Transverse colon (tissue), 4 donors: ENCODE data around the gene CEP76. TPM values are rescaled to one million over a fixed set of nuclear protein-coding genes. Genes with fewer than 3 reads are reported as not detected.

ENCODE experiments used
- DNase-seq: peaks from one replicate; pipeline ENCODE4 v3.0.0-alpha.2; 2019
- H3K27ac ChIP-seq, 4 donors: fragments of 200-600 bp; sonication (generic); 2 replicates each; pipeline ENCODE4 v1.5.1; 2016 to 2018; ENCODE audit warnings: inconsistent platforms in 4 of 4
- H3K27me3 ChIP-seq: fragments of 200-600 bp; sonication (generic); 2 replicates; pipeline ENCODE4 v1.5.1; 2017; ENCODE audit warnings: inconsistent platforms
- H3K36me3 ChIP-seq, 4 donors: fragments of 200-600 bp; sonication (generic); 2 replicates each; pipeline ENCODE4 v1.5.1; 2017 to 2019; ENCODE audit warnings: inconsistent platforms in 4 of 4
- H3K4me1 ChIP-seq, 4 donors: fragments of 200-600 bp; sonication (generic); 2 replicates each; pipeline ENCODE4 v1.5.1; 2017 to 2020; ENCODE audit warnings: inconsistent platforms in 4 of 4
- H3K4me3 ChIP-seq, 4 donors: fragments of 200-600 bp; sonication (generic); 1 replicate in 1 of 4; 2 replicates in 3 of 4; pipeline versions ENCODE4 v1.5.1 to v1.6.1; 2017 to 2019; ENCODE audit warnings: inconsistent platforms in 4 of 4
- H3K9me3 ChIP-seq, 2 donors: fragments of 200-600 bp; sonication (generic); 2 replicates each; pipeline ENCODE4 v1.5.1; 2017 to 2019; ENCODE audit warnings: inconsistent platforms in 2 of 2
- EP300 ChIP-seq: sonication (generic); formaldehyde crosslinking; IDR thresholded peaks from one replicate; pipeline ENCODE4 v1.6.1; 2017; ENCODE audit warnings: antibody characterized with exemption, low read depth
- POLR2A ChIP-seq: fragments of 450-650 bp; IDR thresholded peaks from one replicate; pipeline ENCODE4 v1.6.1; 2016; ENCODE audit warnings: antibody characterized with exemption, mild to moderate bottlenecking, moderate library complexity
- POLR2AphosphoS5 ChIP-seq, 3 donors: sonication (generic); formaldehyde crosslinking; IDR thresholded peaks; one replicate each; pipeline ENCODE4 v1.6.1; 2016; ENCODE audit warnings: antibody characterized with exemption in 3 of 3
- WGBS, 2 donors: methylation state at CpG; one replicate each; pipeline ENCODE4 v1.1.5; 2018; ENCODE audit warnings: low coverage in 1 of 2; 5-methylcytosine and 5-hydroxymethylcytosine counted together
- in situ Hi-C, 4 donors: fragments of 200-750 bp; cut with MboI; loops; one replicate each; pipeline versions ENCODE4 v1.15.0 to v1.15.1; 2017; ENCODE audit warnings: low sequenced_read_pairs in 3 of 4, low pct_ligation_motif_present in 1 of 4, low pct_unique_long_range_greater_than_20kb in 1 of 4
- intact Hi-C: fragments of 100-400 bp; cut with DNase I; formaldehyde crosslinking; loops from one replicate; pipeline ENCODE4 v1.15.1; 2023; ENCODE audit warnings: low total_unique reads
- total RNA-seq, 4 donors: library from RNA; depleted of rRNA; stranded (reverse); fragments of >200 nt; gene quantifications; one replicate each; pipeline ENCODE4 v1.1.0, GENCODE V29; 2016
- TF ChIP-seq, protein P1 (sequence below), 5 experiments: fragments of 200-600 bp in 3 of 5; fragments of 450-650 bp in 2 of 5; sonication (generic) in 3 of 5; IDR thresholded peaks; 1 replicate in 2 of 5; 2 replicates in 3 of 5; pipeline ENCODE4 v1.5.1; 2016 to 2017; ENCODE audit warnings: antibody characterized with exemption in 5 of 5, inconsistent platforms in 3 of 5, mild to moderate bottlenecking in 2 of 5, moderate library complexity in 1 of 5

Gene CEP76
- total RNA-seq, 4 donors from 2014 or later = 7.6 to 23.7 (median 9.0) TPM

DNA sequence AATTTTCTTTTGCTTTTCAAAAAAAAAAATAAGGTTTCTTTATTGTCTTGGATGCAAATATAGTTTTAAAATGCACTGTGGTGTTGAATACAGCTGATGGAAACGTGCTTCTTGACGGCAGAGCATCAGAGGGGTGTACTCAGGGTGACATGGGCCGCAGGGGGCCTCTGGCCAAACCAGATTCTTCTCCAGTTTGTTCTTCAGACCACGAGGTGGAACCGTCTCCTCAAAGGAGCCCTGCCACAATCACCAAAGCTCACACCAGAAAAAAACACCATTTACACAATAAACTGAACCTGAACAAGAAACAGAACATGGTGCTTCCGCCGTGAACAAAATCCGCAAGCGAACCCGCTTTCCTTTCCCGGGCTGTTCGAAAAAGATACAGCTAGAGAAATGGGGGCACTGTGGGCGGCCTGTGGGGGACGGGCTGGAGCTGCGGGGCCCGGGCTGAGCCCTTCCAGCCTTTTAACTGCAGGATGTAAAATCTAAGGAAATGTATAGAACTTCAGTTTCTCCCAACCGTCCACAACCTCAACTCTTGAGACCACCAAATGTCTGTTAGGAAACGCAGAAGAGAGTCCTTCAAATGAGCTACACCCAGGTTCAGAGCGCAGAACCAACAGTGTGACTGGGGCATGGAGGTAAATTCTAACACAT, 34.9 kb upstream of the CEP76 start:
- Histone ChIP-seq H3K9me3 (no peaks in the 10 kb centered on the region), H3K27ac (no peak overlapping the region), H3K27me3 (no peaks in the 10 kb centered on the region), H3K36me3 (no peaks in the 10 kb centered on the region), H3K4me3 (no peak overlapping the region), H3K4me1 (no peaks in the 10 kb centered on the region)
- 87 to 89% methylated on average over 10 to 19 of the region's 19 CpGs for WGBS, 2 donors
- in situ Hi-C loops = loop anchor here in 3 of 4 donors (10.0 to 25.0 kb wide), 2 partner anchors 197 to 425 kb away; no protein-coding TSS in a partner anchor
- intact Hi-C loops = no loop called here
- DNase-seq = no peak
- no peak for TF ChIP-seq EP300
- no peak for TF ChIP-seq POLR2A
- TF ChIP-seq POLR2AphosphoS5 (IDR thresholded peaks at IDR 0.05) = no peak
- TF ChIP-seq, protein P1, sequence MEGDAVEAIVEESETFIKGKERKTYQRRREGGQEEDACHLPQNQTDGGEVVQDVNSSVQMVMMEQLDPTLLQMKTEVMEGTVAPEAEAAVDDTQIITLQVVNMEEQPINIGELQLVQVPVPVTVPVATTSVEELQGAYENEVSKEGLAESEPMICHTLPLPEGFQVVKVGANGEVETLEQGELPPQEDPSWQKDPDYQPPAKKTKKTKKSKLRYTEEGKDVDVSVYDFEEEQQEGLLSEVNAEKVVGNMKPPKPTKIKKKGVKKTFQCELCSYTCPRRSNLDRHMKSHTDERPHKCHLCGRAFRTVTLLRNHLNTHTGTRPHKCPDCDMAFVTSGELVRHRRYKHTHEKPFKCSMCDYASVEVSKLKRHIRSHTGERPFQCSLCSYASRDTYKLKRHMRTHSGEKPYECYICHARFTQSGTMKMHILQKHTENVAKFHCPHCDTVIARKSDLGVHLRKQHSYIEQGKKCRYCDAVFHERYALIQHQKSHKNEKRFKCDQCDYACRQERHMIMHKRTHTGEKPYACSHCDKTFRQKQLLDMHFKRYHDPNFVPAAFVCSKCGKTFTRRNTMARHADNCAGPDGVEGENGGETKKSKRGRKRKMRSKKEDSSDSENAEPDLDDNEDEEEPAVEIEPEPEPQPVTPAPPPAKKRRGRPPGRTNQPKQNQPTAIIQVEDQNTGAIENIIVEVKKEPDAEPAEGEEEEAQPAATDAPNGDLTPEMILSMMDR (IDR thresholded peaks at IDR 0.05) = no peak

DNA sequence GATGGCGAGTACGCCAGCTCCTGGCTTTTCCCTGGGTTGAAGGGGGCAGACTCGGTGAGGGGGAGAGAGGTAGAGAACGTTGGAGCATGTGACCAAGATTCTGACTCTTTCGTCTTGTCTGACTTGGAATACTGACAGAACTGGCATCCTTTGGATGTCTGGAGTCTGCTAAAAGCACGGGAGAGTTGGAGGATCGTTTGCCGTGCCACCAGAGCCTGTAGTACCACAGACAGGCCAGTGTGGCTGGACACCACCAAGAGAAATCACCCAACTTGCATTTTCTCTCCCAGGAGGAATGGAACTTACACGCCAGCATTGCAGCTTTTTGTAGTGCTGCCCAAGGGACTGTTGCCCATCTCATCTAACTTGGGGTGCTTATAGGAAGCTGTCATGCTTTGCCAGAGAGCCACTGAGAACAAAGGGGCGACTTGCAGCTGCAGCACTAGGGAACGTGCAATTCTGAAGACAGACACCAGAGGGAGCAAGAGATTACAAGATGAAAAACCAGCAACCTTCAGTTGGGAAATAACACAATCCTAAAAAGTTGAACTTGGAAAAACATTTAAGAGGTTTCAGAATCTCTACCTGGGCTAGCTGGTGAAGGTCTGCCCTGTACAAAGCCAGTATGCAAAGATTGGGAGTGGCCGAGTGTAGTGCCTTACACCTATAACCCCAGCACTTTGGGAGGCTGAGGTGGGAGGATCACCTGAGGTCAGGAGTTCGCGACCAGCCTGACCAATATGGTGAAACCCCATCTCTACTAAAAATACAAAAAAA, 24.4 kb upstream of the CEP76 start:
- Histone ChIP-seq H3K9me3 (no peaks in the 10 kb centered on the region), H3K4me3 (no peak overlapping the region), H3K4me1 (no peaks in the 10 kb centered on the region), H3K27me3 (no peaks in the 10 kb centered on the region), H3K27ac (no peak overlapping the region), H3K36me3 (peaks cover 0 to 45% (median 19%) of the 10 kb centered on the region in 4 donors)
- TF ChIP-seq, protein P1 (IDR thresholded peaks at IDR 0.05) = peak; percentile 88 to 92 (median 90)
- TF ChIP-seq EP300 = no peak
- intact Hi-C loops = no loop called here
- in situ Hi-C loops = loop anchor here in 2 of 4 donors (5.0 to 25.0 kb wide), 3 partner anchors 165 to 435 kb away; no protein-coding TSS in a partner anchor
- WGBS, 2 donors = 47 to 62% methylated on average over 5 to 14 of the region's 14 CpGs
- peak; percentile 34 for DNase-seq

DNA sequence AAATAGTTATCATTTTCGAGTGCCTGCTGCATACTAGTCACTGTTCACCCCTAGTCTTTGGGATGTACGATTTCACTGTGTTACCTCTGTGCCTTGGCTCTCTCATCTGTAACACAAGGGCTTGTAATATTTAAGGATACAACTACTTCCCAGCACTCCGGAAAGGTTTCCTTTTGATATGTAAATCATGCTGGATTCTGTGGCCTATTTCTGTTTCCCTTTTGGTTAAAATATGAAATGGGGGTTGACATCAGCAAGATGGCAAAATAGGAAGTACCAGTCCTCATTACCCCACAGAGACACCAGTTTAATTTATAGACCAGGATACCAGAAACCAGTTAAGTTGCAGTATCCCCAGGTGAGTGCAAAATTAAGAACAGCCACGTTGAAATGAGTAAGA, 23.8 kb upstream of the CEP76 start:
- H3K4me3 ChIP-seq = no peak overlapping the region
- H3K4me1 ChIP-seq = no peaks in the 10 kb centered on the region
- 56 to 69% methylated on average over 4 of the region's 4 CpGs for WGBS, 2 donors
- no peak overlapping the region for H3K27ac ChIP-seq
- peaks cover 0 to 47% (median 22%) of the 10 kb centered on the region in 4 donors for H3K36me3 ChIP-seq
- H3K9me3 ChIP-seq = no peaks in the 10 kb centered on the region
- no peak for TF ChIP-seq POLR2AphosphoS5 (IDR thresholded peaks at IDR 0.05)
- TF ChIP-seq, protein P1 (IDR thresholded peaks at IDR 0.05) = no peak
- no peak for TF ChIP-seq POLR2A
- no peak for TF ChIP-seq EP300
- H3K27me3 ChIP-seq = no peaks in the 10 kb centered on the region
- in situ Hi-C loops (loop anchor here in 2 of 4 donors (5.0 to 25.0 kb wide), 3 partner anchors 166 to 436 kb away; no protein-coding TSS in a partner anchor), intact Hi-C loops (no loop called here)
- no peak for DNase-seq

DNA sequence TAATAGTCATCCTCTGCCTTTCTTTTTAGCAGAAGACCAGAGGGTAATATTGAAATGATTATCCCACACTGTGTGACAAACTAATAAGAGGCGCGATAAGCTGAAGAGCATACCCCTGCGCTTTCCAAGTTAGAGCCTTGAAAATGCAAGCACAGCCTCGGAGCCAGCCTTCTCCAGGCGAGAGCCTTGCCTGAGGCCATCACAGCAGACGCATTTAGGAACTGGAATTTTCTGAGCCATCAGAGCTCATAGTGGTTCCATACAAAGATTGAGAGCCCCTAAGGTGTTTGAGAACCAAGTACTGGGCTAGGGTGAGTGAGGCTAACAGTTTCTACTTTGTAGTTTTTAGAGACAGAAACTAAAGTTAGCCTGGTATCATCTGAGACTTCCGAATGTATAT, 20.2 kb upstream of the CEP76 start:
- H3K4me3 ChIP-seq = no peak overlapping the region
- no peaks in the 10 kb centered on the region for H3K27me3 ChIP-seq
- H3K9me3 ChIP-seq = no peaks in the 10 kb centered on the region
- WGBS, 2 donors = 83 to 100% methylated on average over 4 to 7 of the region's 7 CpGs
- in situ Hi-C loops = no loop called here
- no peak overlapping the region for H3K27ac ChIP-seq
- DNase-seq = no peak
- H3K4me1 ChIP-seq = no peaks in the 10 kb centered on the region
- no peak for TF ChIP-seq POLR2AphosphoS5 (IDR thresholded peaks at IDR 0.05)
- TF ChIP-seq, protein P1 (IDR thresholded peaks at IDR 0.05) = no peak
- TF ChIP-seq EP300 = no peak
- TF ChIP-seq POLR2A = no peak
- H3K36me3 ChIP-seq = peaks cover 0 to 78% (median 31%) of the 10 kb centered on the region in 4 donors
- intact Hi-C loops = no loop called here
